HCT116 (cell line): Measurements from ENCODE around the gene NTRK3. TPM values are rescaled to one million over a fixed set of nuclear protein-coding genes. Genes with fewer than 3 reads are reported as not detected.

Experiments used
- ATAC-seq: fragments of 200-7000 bp; cut with Tn5 transposase; 2 replicates; pipeline ENCODE4 v1.9.1; 2020; ENCODE audit warnings: mild to moderate bottlenecking, moderate library complexity
- BruUV-seq: library from RNA; stranded (reverse); fragments of 400-500 nt; replicated peaks from 2 replicates; lab custom pipeline; 2021; lab: Mats Ljungman, UMichigan
- CTCF ChIA-PET: fragments of 300-600 bp; sonication (Branson Sonifier 250); formaldehyde crosslinking; loops from one replicate; lab custom pipeline; 2021; ENCODE audit warnings: antibody characterized with exemption; lab: Charles Lee
- POLR2A ChIA-PET: fragments of 300-600, 350-600 bp; sonication (Branson Sonifier 250); formaldehyde crosslinking; loops from one replicate; lab custom pipeline; 2021; ENCODE audit warnings: antibody characterized with exemption; lab: Charles Lee
- RAD21 ChIA-PET, 2 experiments: fragments of 300-600 bp; sonication (Branson Sonifier 250); formaldehyde crosslinking; loops; one replicate each; lab custom pipeline; 2023; ENCODE audit warnings: low total read pairs in 2 of 2; ENCODE audit not compliant: uncharacterized antibody in 2 of 2, unreplicated experiment in 2 of 2, low non-redundant PET in 1 of 2; lab: Charles Lee
- DNase-seq: peaks from one replicate; pipeline ENCODE4 v3.0.0-alpha.2; 2010; ENCODE audit warnings: low read depth, low spot score
- H2AFZ ChIP-seq: fragments of 200-600 bp; shearing (Covaris generic), sonication (generic); 2 replicates; pipeline ENCODE4 v1.6.1; 2017; ENCODE audit warnings: low read depth, mixed run types, mixed read lengths, antibody characterized with exemption, low read length; ENCODE audit not compliant: poor library complexity, severe bottlenecking
- H3K27ac ChIP-seq: 2 replicates; pipeline ENCODE4 v1.5.1; 2012; ENCODE audit warnings: low read depth, low read length
- H3K27me3 ChIP-seq: fragments of 200-600 bp; sonication (generic); 2 replicates; pipeline ENCODE4 v1.6.1; 2016; ENCODE audit warnings: mixed run types, low read length, mixed read lengths; ENCODE audit not compliant: insufficient read depth
- H3K36me3 ChIP-seq, 2 experiments: fragments of 200-500 bp in 1 of 2; fragments of 200-600 bp in 1 of 2; sonication (Bioruptor generic) in 1 of 2; sonication (generic) in 1 of 2; 2 replicates each; pipeline versions ENCODE4 v1.5.1 to v1.6.1; 2014 to 2016; ENCODE audit warnings: low read length in 2 of 2, inconsistent platforms in 1 of 2, mixed read lengths in 1 of 2, mixed run types in 1 of 2; ENCODE audit not compliant: insufficient read depth in 2 of 2, control insufficient read depth in 1 of 2
- H3K4me1 ChIP-seq, 2 experiments: fragments of 200-600 bp in 1 of 2; sonication (generic) in 1 of 2; 2 replicates each; pipeline versions ENCODE4 v1.5.1 to v1.6.1; 2012 to 2017; ENCODE audit warnings: low read length in 2 of 2, inconsistent platforms in 1 of 2, mild to moderate bottlenecking in 1 of 2, mixed read lengths in 1 of 2, mixed run types in 1 of 2, moderate library complexity in 1 of 2; ENCODE audit not compliant: insufficient read depth in 2 of 2, control insufficient read depth in 1 of 2
- H3K4me2 ChIP-seq: fragments of 200-600 bp; sonication (generic); 2 replicates; pipeline ENCODE4 v1.6.1; 2017; ENCODE audit warnings: mixed run types, low read length, mixed read lengths
- H3K4me3 ChIP-seq, 2 experiments: fragments of 200-600 bp in 1 of 2; sonication (generic) in 1 of 2; replicated peaks in 1 of 2; 2 replicates each; pipeline ENCODE4 v1.5.1; 2011 to 2016; ENCODE audit warnings: low read length in 2 of 2, control low read depth in 1 of 2, low read depth in 1 of 2, mild to moderate bottlenecking in 1 of 2, mixed read lengths in 1 of 2, mixed run types in 1 of 2
- H3K79me2 ChIP-seq: fragments of 200-600 bp; sonication (generic); 2 replicates; pipeline ENCODE4 v1.6.1; 2017; ENCODE audit warnings: mild to moderate bottlenecking, mixed run types, low read length, moderate library complexity, mixed read lengths; ENCODE audit not compliant: insufficient read depth
- H3K9ac ChIP-seq: fragments of 200-600 bp; sonication (generic); 2 replicates; pipeline ENCODE4 v1.6.1; 2016; ENCODE audit warnings: low read length, mixed read lengths
- H3K9me2 ChIP-seq: fragments of 200-600 bp; sonication (generic), shearing (Covaris generic); 2 replicates; pipeline ENCODE4 v1.6.1; 2017; ENCODE audit warnings: mixed run types, mild to moderate bottlenecking, moderate library complexity; ENCODE audit not compliant: insufficient read depth
- H3K9me3 ChIP-seq, 2 experiments: fragments of 200-500 bp in 1 of 2; fragments of 200-600 bp in 1 of 2; sonication (Bioruptor generic) in 1 of 2; sonication (generic) in 1 of 2; 2 replicates each; pipeline ENCODE4 v1.6.1; 2014 to 2017; ENCODE audit warnings: low read length in 2 of 2, mixed read lengths in 2 of 2, inconsistent platforms in 1 of 2, low read depth in 1 of 2, mild to moderate bottlenecking in 1 of 2, mixed run types in 1 of 2, moderate library complexity in 1 of 2; ENCODE audit not compliant: control insufficient read depth in 1 of 2, insufficient read depth in 1 of 2
- H4K20me1 ChIP-seq: fragments of 200-600 bp; sonication (generic), shearing (Covaris generic); 2 replicates; pipeline ENCODE4 v1.6.1; 2017; ENCODE audit warnings: mixed run types, mild to moderate bottlenecking, moderate library complexity; ENCODE audit not compliant: insufficient read depth
- ATF3 ChIP-seq: IDR thresholded peaks from 2 replicates; pipeline ENCODE4 v1.6.1; 2012
- CEBPB ChIP-seq: IDR thresholded peaks from 2 replicates; pipeline ENCODE4 v1.6.1; 2012; ENCODE audit warnings: low read depth
- CTCF ChIP-seq, 3 experiments: fragments of 200-600 bp in 1 of 3; sonication (generic) in 1 of 3; IDR thresholded peaks in 2 of 3; conservative IDR thresholded peaks in 1 of 3; 2 replicates each; pipeline ENCODE4 v1.5.1; 2012 to 2017; ENCODE audit warnings: low read depth in 2 of 3, low read length in 2 of 3, antibody characterized with exemption in 1 of 3, borderline replicate concordance in 1 of 3, control low read depth in 1 of 3, mild to moderate bottlenecking in 1 of 3, mixed read lengths in 1 of 3, mixed run types in 1 of 3, moderate library complexity in 1 of 3; ENCODE audit not compliant: insufficient read depth in 1 of 3
- ELF1 ChIP-seq: IDR thresholded peaks from 2 replicates; pipeline ENCODE4 v1.6.1; 2012; ENCODE audit warnings: low read depth, borderline replicate concordance
- EZH2 ChIP-seq: fragments of 200-600 bp; sonication (generic); IDR thresholded peaks from 2 replicates; pipeline ENCODE4 v1.6.1; 2017; ENCODE audit warnings: antibody characterized with exemption, mixed run types
- EZH2phosphoT487 ChIP-seq: fragments of 200-600 bp; IDR thresholded peaks from 2 replicates; pipeline ENCODE4 v1.6.1; 2018; ENCODE audit warnings: antibody characterized with exemption, borderline replicate concordance
- FOSL1 ChIP-seq: IDR thresholded peaks from 2 replicates; pipeline ENCODE4 v1.6.1; 2012; ENCODE audit warnings: low read depth
- JUND ChIP-seq: IDR thresholded peaks from 2 replicates; pipeline ENCODE4 v1.6.1; 2012
- MAX ChIP-seq: IDR thresholded peaks from 2 replicates; pipeline ENCODE4 v1.6.1; 2012
- POLR2A ChIP-seq: IDR thresholded peaks from 2 replicates; pipeline ENCODE4 v1.7.0; 2011; ENCODE audit warnings: borderline replicate concordance; ENCODE audit not compliant: insufficient read depth, insufficient read length; ENCODE audit errors: extremely low read depth
- POLR2AphosphoS5 ChIP-seq: IDR thresholded peaks from 2 replicates; pipeline ENCODE4 v1.6.1; 2011; ENCODE audit warnings: mild to moderate bottlenecking, low read depth, low read length, moderate library complexity
- RAD21 ChIP-seq: IDR thresholded peaks from 2 replicates; pipeline ENCODE4 v1.6.1; 2012; ENCODE audit warnings: low read depth, mild to moderate bottlenecking
- REST ChIP-seq: IDR thresholded peaks from 2 replicates; pipeline ENCODE4 v1.6.1; 2012; ENCODE audit warnings: low read depth
- SIN3A ChIP-seq: IDR thresholded peaks from 2 replicates; pipeline ENCODE4 v1.6.1; 2012; ENCODE audit warnings: low read depth
- SP1 ChIP-seq: IDR thresholded peaks from 2 replicates; pipeline ENCODE4 v1.6.1; 2012; ENCODE audit warnings: low read depth
- TCF7L2 ChIP-seq: IDR thresholded peaks from 2 replicates; pipeline ENCODE4 v1.7.0; 2011; ENCODE audit warnings: borderline replicate concordance, inconsistent platforms; ENCODE audit not compliant: insufficient read depth, insufficient read length; ENCODE audit errors: extremely low read depth
- YY1 ChIP-seq: IDR thresholded peaks from 2 replicates; pipeline ENCODE4 v1.6.1; 2011; ENCODE audit warnings: low read length, low read depth, moderate library complexity, mild to moderate bottlenecking; ENCODE audit not compliant: insufficient replicate concordance; ENCODE audit errors: extremely low read depth
- ZBTB33 ChIP-seq: IDR thresholded peaks from 2 replicates; pipeline ENCODE4 v1.6.1; 2011; ENCODE audit warnings: mild to moderate bottlenecking, low read length, moderate library complexity; ENCODE audit not compliant: insufficient replicate concordance; ENCODE audit errors: extremely low read depth
- ZFX ChIP-seq: fragments of 450-650 bp; IDR thresholded peaks from 2 replicates; pipeline ENCODE4 v1.6.1; 2017
- ZNF274 ChIP-seq: fragments of 200-500 bp; sonication (Bioruptor generic); IDR thresholded peaks from 2 replicates; pipeline ENCODE4 v1.6.1; 2014; ENCODE audit warnings: mild to moderate bottlenecking, low read depth, low read length, inconsistent platforms
- intact Hi-C: fragments of 100-400 bp; cut with micrococcal nuclease; formaldehyde crosslinking; loops from 2 replicates; pipeline ENCODE4 v1.10.0; 2022
- total RNA-seq: library from RNA; stranded (reverse); gene quantifications from one replicate; pipeline ENCODE4 v1.2.1, GENCODE V29; 2021; ENCODE audit not compliant: unreplicated experiment

The NTRK3 gene
- total RNA-seq, 1 experiment from 2014 or later, result not detected

- Histone ChIP-seq H3K79me2 (no peaks in the 10 kb centered on the region), H3K9ac (no peak overlapping the region), H3K9me2 (no peaks in the 10 kb centered on the region), H3K4me1 (no peaks in the 10 kb centered on the region), H3K4me2 (no peak overlapping the region), H2AFZ (no peak overlapping the region), H3K4me3 (no peak overlapping the region), H3K27me3 (no peaks in the 10 kb centered on the region), H3K27ac (no peak overlapping the region), H4K20me1 (no peaks in the 10 kb centered on the region), H3K36me3 (no peaks in the 10 kb centered on the region), H3K9me3 (peaks cover 0 to 5% of the 10 kb centered on the region in 2 experiments; a peak in 1 of 4 replicates)
- ChIA-PET POLR2A (no interaction called here), CTCF (no interaction called here), RAD21 (no interaction called here)
- DNase-seq (no peak), ATAC-seq (no peak)
- no peak for TF ChIP-seq SIN3A
- no peak for TF ChIP-seq ATF3
- TF ChIP-seq ZFX, result no peak
- no peak for TF ChIP-seq POLR2A
- TF ChIP-seq CTCF (IDR thresholded peaks at IDR 0.05 in 2 of 3, conservative IDR thresholded peaks at IDR 0.05 in 1 of 3; ENCODE audit: borderline replicate concordance in 1 of 3, insufficient read depth in 1 of 3, low read depth in 2 of 3, low read length in 2 of 3), result no peak
- TF ChIP-seq EZH2, result no peak
- TF ChIP-seq RAD21, result no peak
- no peak for TF ChIP-seq POLR2AphosphoS5
- no peak for TF ChIP-seq MAX
- no peak for TF ChIP-seq ZNF274
- TF ChIP-seq EZH2phosphoT487, result no peak
- no peak for TF ChIP-seq CEBPB
- TF ChIP-seq REST, result no peak
- TF ChIP-seq FOSL1, result no peak
- TF ChIP-seq YY1, result no peak
- no peak for TF ChIP-seq SP1
- no peak for TF ChIP-seq TCF7L2
- TF ChIP-seq ZBTB33, result no peak
- TF ChIP-seq ELF1, result no peak
- no peak for TF ChIP-seq JUND
- no TSS peak for BruUV-seq
- intact Hi-C loops, result no loop called here
Measured at GRCh38 chr15:87952736-87953287, 303.7 kb downstream of the NTRK3 start.
